ENCODE measurements around the gene NUBP1.
"Not testable (repeated sequence)": the region's sequence is repeated elsewhere in the genome, so short reads cannot be mapped to it uniquely, and the experiment has no call there.

Gene NUBP1

GRCh38 chr16:10743610-10744369 lies at the start of gene NUBP1:
TSS of gene NUBP1 (plus strand) at chr16:10743842. CDS start at chr16:10743864, 22 bp downstream.
- DNase-seq (peak; percentile 99), ATAC-seq (peak; percentile 94)

DNA sequence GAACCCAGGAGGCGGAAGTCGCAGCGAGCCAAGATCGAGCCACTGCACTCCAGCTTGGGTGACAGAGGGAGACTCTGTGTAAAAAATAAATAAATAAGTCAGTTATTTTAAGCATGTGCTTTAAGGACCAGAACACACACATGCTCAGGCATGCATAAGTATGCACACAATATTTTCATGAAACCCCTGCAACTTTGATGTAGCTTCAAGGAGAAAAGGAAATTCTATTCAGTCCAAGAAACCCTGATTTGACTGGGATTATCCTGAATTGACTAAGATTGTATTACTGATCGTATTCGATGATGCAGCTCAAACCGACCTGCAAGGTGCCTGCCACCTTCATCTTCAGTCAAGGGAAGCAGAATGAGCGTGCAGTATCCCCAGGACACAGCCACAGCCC lies 49.8 kb upstream of the NUBP1 start:
- no peak for ATAC-seq
- DNase-seq, result no peak

DNA sequence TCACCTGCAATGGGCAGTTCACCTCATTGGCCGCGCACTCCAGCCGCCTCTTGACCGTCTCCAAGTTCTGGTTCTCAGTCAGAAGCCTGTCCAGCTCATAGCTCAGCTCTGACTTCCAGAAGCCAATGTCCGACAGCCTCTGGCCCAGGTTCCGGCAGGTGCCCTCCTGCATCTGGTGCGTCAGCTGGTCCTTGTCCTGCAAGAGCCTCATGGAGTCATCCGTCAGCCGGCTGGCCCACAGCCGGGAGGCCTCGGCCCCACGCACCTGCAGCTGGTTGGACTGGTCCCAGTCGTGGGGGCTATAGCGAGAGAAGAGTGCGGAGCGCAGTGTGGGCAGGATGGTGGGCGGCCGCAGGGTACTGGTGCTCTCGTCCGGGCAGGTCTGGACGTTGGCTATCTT lies 49.3 kb upstream of the NUBP1 start:
- DNase-seq (no peak), ATAC-seq (no peak)

DNA sequence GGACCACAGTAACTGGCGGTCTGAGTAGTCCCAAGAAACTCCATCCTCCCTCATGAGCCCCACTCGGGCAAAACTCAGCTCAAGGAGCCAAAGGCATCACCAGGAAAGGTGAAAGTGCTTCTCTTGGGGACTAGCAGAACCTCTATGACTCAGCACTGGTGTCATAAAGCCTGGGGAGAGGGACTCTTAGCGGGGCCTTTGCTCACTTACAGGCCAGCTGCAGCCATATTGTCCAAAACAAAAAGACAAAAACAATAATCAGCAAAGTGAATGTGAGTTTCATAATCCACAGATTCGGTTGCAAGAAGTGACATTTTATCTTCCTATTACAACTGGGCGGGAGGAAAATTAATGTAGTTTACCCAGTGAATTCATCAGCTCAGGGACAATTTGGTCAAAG lies 48.8 kb upstream of the NUBP1 start, which contains the start of gene TEKT5:
TSS of gene TEKT5 (minus strand) at position 101 of the 400 bp plus-strand sequence. CDS start at position 44, 57 bp downstream.
- no peak for ATAC-seq

DNA sequence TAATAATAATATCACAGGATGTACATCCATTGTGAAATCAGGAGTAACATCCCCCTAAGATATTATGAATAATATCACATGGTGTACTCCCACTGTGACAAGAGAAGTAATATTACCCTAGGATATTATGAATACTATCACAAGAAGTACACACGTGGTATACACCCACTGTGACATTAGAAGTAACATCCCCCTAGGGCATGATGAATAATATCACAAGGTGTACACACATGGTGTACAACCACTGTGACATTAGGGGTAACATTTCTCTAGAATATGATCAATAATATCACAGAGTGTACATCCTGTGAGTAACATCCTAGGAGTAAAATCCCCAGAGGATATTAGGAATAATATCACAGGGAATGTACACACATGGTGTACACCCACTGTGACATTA lies 43.9 kb upstream of the NUBP1 start:
- ATAC-seq (peak; percentile 55), DNase-seq (no peak)

More for the DNA sequence above, 48.8 kb upstream of the NUBP1 start, which contains the start of gene TEKT5:
- no peak for DNase-seq

DNA sequence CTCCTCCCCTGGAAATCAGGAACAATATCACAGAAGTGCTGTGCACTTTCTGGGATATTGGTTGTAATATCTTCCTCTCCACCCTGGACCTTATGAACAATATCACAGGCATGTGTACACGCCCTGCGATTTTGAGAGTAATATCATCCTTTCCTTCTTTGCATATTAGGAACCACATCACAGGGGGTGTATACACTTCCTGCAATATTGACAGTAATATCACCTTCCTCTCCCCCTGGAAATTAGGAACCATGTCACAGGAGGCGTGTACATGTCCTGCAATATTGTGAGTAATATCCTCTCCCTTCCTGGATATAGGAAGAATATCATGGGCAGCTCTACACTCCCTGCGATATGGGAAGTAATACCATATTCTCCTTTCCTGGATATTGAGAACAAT lies 34.7 kb upstream of the NUBP1 start:
- ATAC-seq (no peak), DNase-seq (no peak)

DNA sequence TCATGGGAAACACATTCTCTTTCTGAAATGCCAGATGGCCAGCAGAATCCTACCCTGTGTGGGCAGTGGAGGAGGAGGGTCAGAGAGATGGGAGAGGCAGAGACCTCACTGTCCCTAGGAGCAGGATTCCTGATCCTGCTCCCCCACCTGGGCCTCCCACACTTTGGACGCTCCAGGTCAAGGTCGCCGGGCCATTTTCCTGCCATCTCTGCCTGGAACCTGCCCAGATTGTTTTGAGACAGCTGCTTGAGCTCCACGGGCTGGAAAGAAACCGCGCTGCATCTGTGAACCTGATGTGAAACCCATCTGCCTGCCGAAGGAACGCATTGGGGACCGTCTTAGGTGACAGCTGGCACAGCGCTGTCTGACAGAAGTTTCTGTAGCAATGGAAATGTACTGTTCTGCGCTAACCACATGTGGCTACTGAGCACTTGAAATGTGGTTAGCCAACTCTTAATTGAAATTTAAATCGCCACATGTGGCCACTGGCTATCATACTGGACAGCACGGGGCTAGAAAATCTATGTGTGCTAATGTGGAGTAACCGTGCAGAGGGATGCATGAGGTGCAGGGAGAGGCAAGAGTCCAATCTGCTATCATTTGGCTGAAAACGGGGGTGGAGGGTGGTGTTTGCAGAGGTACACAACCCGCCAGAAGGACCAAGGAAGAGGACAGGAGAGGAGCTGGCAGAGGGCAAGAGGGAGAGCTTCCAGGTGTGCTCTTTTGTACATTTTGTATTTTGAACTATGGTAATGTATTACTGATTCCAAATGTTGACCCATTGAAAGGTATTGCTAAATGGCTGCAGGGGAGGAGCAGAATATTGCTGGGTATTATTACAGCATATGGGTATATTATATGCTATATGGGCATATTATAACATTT lies 15.4 kb upstream of the NUBP1 start:
- ATAC-seq (no peak), DNase-seq (no peak)

GRCh38 chr16:10729104-10730048 lies 14.3 kb upstream of the NUBP1 start:
- peak; percentile 23 for ATAC-seq

GRCh38 chr16:10731790-10732189 lies 11.9 kb upstream of the NUBP1 start:
- ATAC-seq (no peak), DNase-seq (no peak)

More at GRCh38 chr16:10729104-10730048, 14.3 kb upstream of the NUBP1 start:
- no peak for DNase-seq

DNA sequence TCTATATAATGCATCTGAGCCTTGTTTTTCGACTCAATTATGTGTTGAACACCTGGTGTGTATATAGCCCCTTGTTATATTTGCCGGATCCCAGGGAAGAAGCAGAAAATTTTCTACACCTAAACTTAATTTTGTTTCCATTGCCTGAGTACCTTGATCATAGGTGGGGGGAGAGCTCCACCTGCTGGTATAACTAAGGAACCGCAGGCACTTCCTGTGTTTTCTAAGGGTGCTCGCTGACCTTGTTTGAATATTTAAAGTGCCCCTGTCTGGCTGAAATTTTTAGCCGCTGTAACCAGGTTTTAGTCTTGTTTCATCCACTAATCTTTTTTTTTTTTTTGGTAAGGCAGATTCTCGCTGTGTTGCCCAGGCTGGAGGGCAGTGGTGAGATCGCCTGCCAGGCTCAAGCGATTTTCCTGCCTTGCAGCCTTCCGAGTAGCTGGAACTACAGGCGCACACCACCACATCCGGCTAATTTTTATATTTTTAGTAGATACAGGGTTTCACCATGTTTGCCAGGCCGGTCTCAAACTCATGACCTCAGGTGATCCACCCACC lies 6.5 kb upstream of the NUBP1 start:
- DNase-seq (peak; percentile 63), ATAC-seq (peak; percentile 47)

DNA sequence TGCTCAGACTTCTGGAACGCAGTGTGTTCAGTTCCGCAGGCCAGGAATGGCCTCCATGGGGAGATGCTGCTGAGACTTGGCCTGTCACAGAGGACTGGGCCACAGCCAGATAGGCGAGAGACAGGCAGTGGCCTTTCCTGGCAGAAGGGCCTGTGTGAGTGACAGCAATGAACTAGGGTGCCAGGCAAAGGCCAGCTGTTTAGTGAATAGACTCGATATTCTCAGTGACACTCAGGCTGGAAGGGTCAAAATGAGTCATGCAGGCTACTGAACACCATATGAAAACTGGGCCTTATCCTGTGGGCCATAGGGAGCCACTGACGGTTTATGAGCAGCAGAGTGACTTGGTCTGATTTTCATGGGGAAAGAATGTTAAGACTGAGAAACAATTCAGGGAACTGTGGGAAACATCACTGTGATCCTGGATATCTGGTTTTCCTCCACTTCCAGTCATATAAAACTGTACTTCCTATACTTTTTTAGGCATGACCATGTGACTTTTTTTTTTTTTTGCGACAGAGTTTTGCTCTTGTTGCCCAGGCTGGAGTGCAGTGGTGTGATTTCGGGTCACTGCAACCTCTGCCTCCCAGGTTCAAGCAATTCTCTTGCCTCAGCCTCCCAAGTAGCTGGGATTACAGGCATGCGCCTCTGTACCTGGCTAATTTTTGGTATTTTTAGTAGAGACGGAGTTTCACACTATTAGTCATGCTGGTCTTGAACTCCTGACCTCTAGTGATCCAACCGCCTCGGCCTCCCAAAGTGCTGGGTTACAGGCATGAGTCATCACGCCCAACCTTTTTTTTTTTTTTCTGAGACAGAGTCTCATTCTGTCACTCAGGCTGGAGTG lies 5.2 kb upstream of the NUBP1 start:
- ATAC-seq (peak; percentile 57), DNase-seq (peak; percentile 55)

DNA sequence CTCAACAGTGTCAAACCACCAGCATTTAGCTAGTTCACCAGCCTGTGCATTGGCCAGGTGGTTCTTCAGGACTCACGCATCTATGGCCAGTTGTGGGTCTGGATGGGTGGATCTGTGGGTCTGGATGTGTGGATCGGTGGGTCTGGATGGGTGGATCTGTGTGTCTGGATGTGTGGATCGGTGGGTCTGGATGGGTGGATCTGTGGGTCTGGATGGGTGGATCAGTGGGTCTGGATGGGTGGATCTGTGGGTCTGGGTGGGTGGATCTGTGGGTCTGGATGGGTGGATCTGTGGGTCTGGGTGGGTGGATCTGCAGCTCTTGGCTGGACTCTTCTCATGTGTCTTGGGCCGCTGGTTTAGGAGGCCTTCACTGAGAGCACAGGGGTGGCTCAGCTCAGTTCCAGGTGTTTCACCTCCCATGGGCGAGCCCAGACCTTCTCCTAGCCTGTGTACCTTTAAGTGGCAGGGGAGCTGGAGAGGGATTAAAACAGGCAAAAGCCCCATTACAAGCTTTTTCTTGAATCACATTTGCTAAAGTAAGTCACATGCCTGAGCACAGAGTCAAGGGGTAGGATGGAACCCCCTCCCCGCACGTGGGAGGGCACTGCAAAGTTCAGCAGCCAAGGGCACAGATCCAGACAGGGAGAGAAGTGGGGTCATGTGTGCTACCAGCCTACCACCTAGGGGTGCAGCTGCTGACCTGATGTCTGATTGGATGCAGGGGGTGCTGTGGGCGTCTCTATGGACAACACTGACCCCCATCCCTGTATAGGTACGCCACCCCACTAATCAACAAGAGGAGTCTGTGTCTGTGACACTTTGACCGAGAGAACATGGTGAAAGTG lies 3.4 kb upstream of the NUBP1 start:
- DNase-seq (no peak), ATAC-seq (no peak)

- ATAC-seq (no peak), DNase-seq (no peak)
Measured at GRCh38 chr16:10740845-10741208, 2.8 kb upstream of the NUBP1 start.

DNA sequence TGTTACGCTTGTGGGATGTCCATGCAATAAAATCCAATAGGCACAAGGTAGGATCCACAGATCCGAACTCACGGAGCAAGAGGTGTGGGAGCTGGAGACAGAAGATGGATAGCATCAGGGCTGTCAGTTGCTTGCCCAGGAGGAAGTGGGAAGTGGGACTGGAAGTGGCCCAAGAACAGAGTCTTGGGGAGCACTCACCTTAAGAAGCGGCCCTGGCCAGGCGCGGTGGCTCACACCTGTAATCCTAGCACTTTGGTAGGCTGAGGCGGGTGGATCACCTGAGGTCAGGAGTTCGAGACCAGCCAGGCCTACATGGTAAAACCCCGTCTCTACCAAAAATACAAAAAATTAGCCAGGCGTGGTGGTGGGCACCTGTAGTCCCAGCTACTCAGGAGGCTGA lies 2.4 kb upstream of the NUBP1 start:
- not testable (repeated sequence) for ATAC-seq

GRCh38 chr16:10741844-10742243 lies 1.8 kb upstream of the NUBP1 start:
- ATAC-seq (no peak), DNase-seq (no peak)

More for the DNA sequence above, 2.4 kb upstream of the NUBP1 start:
- DNase-seq, result not testable (repeated sequence)

- DNase-seq, result no peak
- ATAC-seq, result no peak
Measured at GRCh38 chr16:10743227-10743609, 424 bp upstream of the NUBP1 start.

- DNase-seq, result no peak
- no peak for ATAC-seq
Measured at GRCh38 chr16:10744370-10745030, 858 bp downstream of the NUBP1 start.

DNA sequence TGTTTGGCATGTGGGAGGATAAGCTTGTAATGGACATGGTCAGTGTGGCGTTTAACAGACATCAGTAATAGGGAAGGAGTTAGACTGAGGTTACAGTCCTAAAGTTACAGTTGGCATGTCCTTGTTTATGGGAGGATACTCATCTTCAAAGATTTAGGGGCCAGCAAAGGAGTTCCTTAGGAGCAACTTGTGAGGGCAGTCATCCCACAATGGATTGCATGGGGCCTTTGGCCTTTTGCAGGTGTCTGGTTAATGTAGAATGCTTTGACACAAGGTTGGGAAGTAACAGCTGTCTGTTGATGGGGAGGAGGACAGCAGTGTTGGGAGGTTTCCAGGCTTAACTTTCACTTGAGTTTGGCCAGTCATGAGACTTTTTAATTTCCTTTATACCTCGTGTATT lies 2.2 kb downstream of the NUBP1 start:
- no peak for ATAC-seq
- DNase-seq, result no peak

DNA sequence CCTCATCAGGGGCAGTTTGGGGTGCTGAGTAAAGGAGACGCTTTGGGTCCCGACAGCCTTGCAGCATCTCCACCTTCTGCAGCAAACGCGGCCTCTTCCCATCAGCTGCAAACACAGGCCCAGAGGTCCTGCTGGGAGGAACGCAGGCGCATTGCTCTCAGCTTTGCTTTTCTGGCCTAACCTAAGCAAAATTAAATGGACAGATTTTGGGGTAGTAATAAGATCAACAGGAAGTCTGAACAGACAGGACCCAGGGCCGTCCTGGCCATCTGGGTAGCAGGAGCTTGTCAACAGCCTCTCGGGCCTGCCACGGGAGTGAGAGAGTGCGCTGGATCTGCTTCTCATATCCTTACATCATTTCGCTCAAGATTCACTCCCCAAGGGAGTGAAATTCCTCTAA lies 7.2 kb downstream of the NUBP1 start:
- ATAC-seq (no peak), DNase-seq (no peak)

Measured in stimulated activated naive CD8-positive, alpha-beta T cell treated with anti-CD3 and anti-CD28 coated beads, Interleukin-15, Interleukin-2, amounts not matched to agents 100 U/mL and 50 U/mL, for 24 hours (primary cell).